OCI-LY3 (cell line): ENCODE results near the gene SUGP2.

Experiments
- CTCF ChIP-seq: fragments of 200-600, 300-600 bp; sonication (generic); IDR thresholded peaks from 2 replicates; pipeline ENCODE4 v1.5.1; 2014; ENCODE audit warnings: antibody characterized with exemption, low read length, low read depth
- EZH2phosphoT487 ChIP-seq: fragments of 200-600 bp; shearing (Covaris generic); IDR thresholded peaks from 2 replicates; pipeline ENCODE4 v1.6.1; 2018; ENCODE audit warnings: antibody characterized with exemption, mixed run types, low read depth

GRCh38 chr19:18967358-18968146 lies 65.8 kb downstream of the SUGP2 start:
- TF ChIP-seq CTCF (no peak), EZH2phosphoT487 (no peak)
